HAP-1 (cell line): Measurements from ENCODE around the gene PRKAR1A.
"Not testable (repeated sequence)": the region's sequence is repeated elsewhere in the genome, so short reads cannot be mapped to it uniquely, and the experiment has no call there.

Experiments
- DNase-seq, 2 experiments: peaks; one replicate each; pipeline ENCODE4 v3.0.0-alpha.2; 2016 to 2020; ENCODE audit warnings: low spot score in 2 of 2
- H3K27me3 ChIP-seq: fragments of 250-450 bp; sonication (Bioruptor Pico); 2 replicates; pipeline ENCODE4 v1.5.1; 2020; ENCODE audit warnings: low read depth, mild to moderate bottlenecking, moderate library complexity
- H3K36me3 ChIP-seq: fragments of 250-450 bp; sonication (Bioruptor Pico); replicated peaks from 2 replicates; pipeline ENCODE4 v1.5.1; 2020; ENCODE audit warnings: mild to moderate bottlenecking
- H3K4me1 ChIP-seq: fragments of 250-450 bp; sonication (Bioruptor Pico); 2 replicates; pipeline ENCODE4 v1.5.1; 2020; ENCODE audit warnings: mild to moderate bottlenecking
- H3K4me3 ChIP-seq: fragments of 250-450 bp; sonication (Bioruptor Pico); 2 replicates; pipeline ENCODE4 v1.5.1; 2020; ENCODE audit warnings: mild to moderate bottlenecking, moderate library complexity
- H3K9me3 ChIP-seq: fragments of 250-450 bp; sonication (Bioruptor Pico); 2 replicates; pipeline ENCODE4 v1.5.1; 2020; ENCODE audit warnings: mild to moderate bottlenecking, moderate library complexity
- in situ Hi-C: fragments of 300-500 bp; cut with MboI; formaldehyde crosslinking; loops from 3 replicates; pipeline ENCODE4 v1.14.3; 2020; ENCODE audit warnings: low sequenced_read_pairs, inconsistent platforms, mixed read lengths

Gene PRKAR1A

GRCh38 chr17:68569346-68569745 lies 57.1 kb downstream of the PRKAR1A start:
- H3K27me3 ChIP-seq: no peaks in the 10 kb centered on the region

GRCh38 chr17:68570526-68570925 lies 58.3 kb downstream of the PRKAR1A start:
- no peak for DNase-seq
- in situ Hi-C loops: no loop called here

More at GRCh38 chr17:68569346-68569745, 57.1 kb downstream of the PRKAR1A start:
- Histone ChIP-seq H3K4me1 (no peaks in the 10 kb centered on the region), H3K9me3 (no peaks in the 10 kb centered on the region), H3K4me3 (no peak overlapping the region), H3K36me3 (no peaks in the 10 kb centered on the region)
- in situ Hi-C loops: no loop called here
- no peak for DNase-seq

GRCh38 chr17:68572138-68572842 lies 60.1 kb downstream of the PRKAR1A start:
- Histone ChIP-seq H3K9me3 (no peaks in the 10 kb centered on the region), H3K4me1 (no peaks in the 10 kb centered on the region), H3K36me3 (no peaks in the 10 kb centered on the region), H3K4me3 (no peak overlapping the region), H3K27me3 (no peaks in the 10 kb centered on the region)
- in situ Hi-C loops: no loop called here
- no peak for DNase-seq

More at GRCh38 chr17:68570526-68570925, 58.3 kb downstream of the PRKAR1A start:
- H3K4me3 ChIP-seq: no peak overlapping the region
- H3K9me3 ChIP-seq: no peaks in the 10 kb centered on the region
- no peaks in the 10 kb centered on the region for H3K27me3 ChIP-seq
- H3K36me3 ChIP-seq: no peaks in the 10 kb centered on the region
- no peaks in the 10 kb centered on the region for H3K4me1 ChIP-seq

GRCh38 chr17:68573338-68573737 lies 61.1 kb downstream of the PRKAR1A start:
- no peaks in the 10 kb centered on the region for H3K27me3 ChIP-seq
- no peaks in the 10 kb centered on the region for H3K36me3 ChIP-seq
- no peak for DNase-seq
- no peak overlapping the region for H3K4me3 ChIP-seq
- H3K4me1 ChIP-seq: no peaks in the 10 kb centered on the region
- no peaks in the 10 kb centered on the region for H3K9me3 ChIP-seq
- in situ Hi-C loops: no loop called here

GRCh38 chr17:68576137-68576536 lies 63.9 kb downstream of the PRKAR1A start:
- no peaks in the 10 kb centered on the region for H3K4me1 ChIP-seq
- no peaks in the 10 kb centered on the region for H3K36me3 ChIP-seq
- in situ Hi-C loops: no loop called here
- H3K9me3 ChIP-seq: no peaks in the 10 kb centered on the region
- no peaks in the 10 kb centered on the region for H3K27me3 ChIP-seq
- DNase-seq: no peak
- H3K4me3 ChIP-seq: no peak overlapping the region

GRCh38 chr17:68576811-68577496 lies 64.7 kb downstream of the PRKAR1A start:
- Histone ChIP-seq H3K4me3 (no peak overlapping the region), H3K27me3 (no peaks in the 10 kb centered on the region), H3K4me1 (no peaks in the 10 kb centered on the region), H3K36me3 (no peaks in the 10 kb centered on the region), H3K9me3 (no peaks in the 10 kb centered on the region)
- peak in 1 of 2 experiments; percentile 18 for DNase-seq
- in situ Hi-C loops: no loop called here

GRCh38 chr17:68577497-68577821 lies 65.2 kb downstream of the PRKAR1A start:
- no peak overlapping the region for H3K4me3 ChIP-seq
- no peaks in the 10 kb centered on the region for H3K9me3 ChIP-seq
- H3K27me3 ChIP-seq: no peaks in the 10 kb centered on the region
- DNase-seq: no peak
- H3K36me3 ChIP-seq: no peaks in the 10 kb centered on the region
- no peaks in the 10 kb centered on the region for H3K4me1 ChIP-seq
- in situ Hi-C loops: no loop called here

GRCh38 chr17:68578236-68578635 lies 66.0 kb downstream of the PRKAR1A start:
- Histone ChIP-seq H3K4me3 (no peak overlapping the region), H3K9me3 (no peaks in the 10 kb centered on the region), H3K36me3 (no peaks in the 10 kb centered on the region), H3K4me1 (no peaks in the 10 kb centered on the region), H3K27me3 (no peaks in the 10 kb centered on the region)
- DNase-seq: no peak
- in situ Hi-C loops: no loop called here

GRCh38 chr17:68579194-68579927 lies 67.1 kb downstream of the PRKAR1A start:
- Histone ChIP-seq H3K9me3 (no peaks in the 10 kb centered on the region), H3K36me3 (no peaks in the 10 kb centered on the region), H3K27me3 (no peaks in the 10 kb centered on the region), H3K4me3 (no peak overlapping the region), H3K4me1 (no peaks in the 10 kb centered on the region)
- in situ Hi-C loops: no loop called here
- no peak for DNase-seq

GRCh38 chr17:68580236-68580770 lies 68.1 kb downstream of the PRKAR1A start:
- Histone ChIP-seq H3K36me3 (no peaks in the 10 kb centered on the region), H3K9me3 (no peaks in the 10 kb centered on the region), H3K4me3 (no peak overlapping the region), H3K4me1 (no peaks in the 10 kb centered on the region), H3K27me3 (no peaks in the 10 kb centered on the region)
- in situ Hi-C loops: no loop called here
- no peak for DNase-seq

GRCh38 chr17:68581863-68582645 lies 69.8 kb downstream of the PRKAR1A start:
- Histone ChIP-seq H3K4me1 (no peaks in the 10 kb centered on the region), H3K27me3 (no peaks in the 10 kb centered on the region), H3K4me3 (no peak overlapping the region), H3K9me3 (no peaks in the 10 kb centered on the region), H3K36me3 (no peaks in the 10 kb centered on the region)
- no peak for DNase-seq
- in situ Hi-C loops: no loop called here

GRCh38 chr17:68582867-68583266 lies 70.6 kb downstream of the PRKAR1A start:
- H3K36me3 ChIP-seq, in situ Hi-C loops, H3K4me1 ChIP-seq, DNase-seq, H3K4me3 ChIP-seq, H3K9me3 ChIP-seq, H3K27me3 ChIP-seq: not testable (repeated sequence)

- in situ Hi-C loops: no loop called here
- no peaks in the 10 kb centered on the region for H3K4me1 ChIP-seq
- H3K27me3 ChIP-seq: no peaks in the 10 kb centered on the region
- no peak overlapping the region for H3K4me3 ChIP-seq
- DNase-seq: no peak
- H3K9me3 ChIP-seq: no peaks in the 10 kb centered on the region
- H3K36me3 ChIP-seq: no peaks in the 10 kb centered on the region
These were observed 72.5 kb downstream of the PRKAR1A start for GRCh38 chr17:68584581-68585303.
